HL-60 (cell line): ENCODE data around the gene HSPH1.

Experiments used
- DNase-seq, 2 experiments: peaks; one replicate each; pipeline ENCODE4 v3.0.0-alpha.2; 2010 to 2020; ENCODE audit warnings: low read depth in 1 of 2, low spot score in 1 of 2
- H3K27ac ChIP-seq: fragments of 250-450 bp; sonication (Bioruptor Pico); replicated peaks from 2 replicates; pipeline ENCODE4 v1.5.1; 2020; ENCODE audit warnings: mild to moderate bottlenecking, moderate library complexity
- H3K27me3 ChIP-seq: fragments of 250-450 bp; sonication (Bioruptor Pico); 2 replicates; pipeline ENCODE4 v1.5.1; 2021; ENCODE audit warnings: mild to moderate bottlenecking, moderate library complexity; ENCODE audit not compliant: insufficient read depth, poor library complexity, severe bottlenecking
- H3K4me3 ChIP-seq: replicated peaks from 2 replicates; pipeline ENCODE4 v1.5.1; 2011; ENCODE audit warnings: mild to moderate bottlenecking, control low read depth, low read length; ENCODE audit not compliant: insufficient read depth
- CTCF ChIP-seq: IDR thresholded peaks from one replicate; pipeline ENCODE4 v1.5.1; 2011; ENCODE audit warnings: low read length, control low read depth, inconsistent platforms; ENCODE audit not compliant: insufficient read depth
- GABPA ChIP-seq: IDR thresholded peaks from 2 replicates; pipeline ENCODE4 v1.6.1; 2012; ENCODE audit warnings: low read depth
- POLR2AphosphoS5 ChIP-seq: IDR thresholded peaks from 2 replicates; pipeline ENCODE4 v1.6.1; 2012; ENCODE audit warnings: low read depth
- REST ChIP-seq: IDR thresholded peaks from 2 replicates; pipeline ENCODE4 v1.6.1; 2012; ENCODE audit warnings: low read depth; ENCODE audit not compliant: insufficient replicate concordance
- SPI1 ChIP-seq: IDR thresholded peaks from 2 replicates; pipeline ENCODE4 v1.6.1; 2012; ENCODE audit warnings: low read depth, mild to moderate bottlenecking, borderline replicate concordance

Gene HSPH1

GRCh38 chr13:31175847-31176532 is 14.3 kb upstream of the HSPH1 start:
- Histone ChIP-seq H3K27ac (no peak overlapping the region), H3K4me3 (no peak overlapping the region), H3K27me3 (no peaks in the 10 kb centered on the region)
- TF ChIP-seq REST (no peak), SPI1 (no peak), GABPA (no peak), CTCF (no peak)
- no peak for DNase-seq

- DNase-seq: no peak
- Histone ChIP-seq H3K4me3 (no peak overlapping the region), H3K27ac (no peak overlapping the region), H3K27me3 (no peaks in the 10 kb centered on the region)
- TF ChIP-seq CTCF: no peak
Observed at GRCh38 chr13:31174018-31174417, 12.3 kb upstream of the HSPH1 start.

- no peaks in the 10 kb centered on the region for H3K27me3 ChIP-seq
- H3K27ac ChIP-seq: no peak overlapping the region
- TF ChIP-seq CTCF (no peak), GABPA (no peak), POLR2AphosphoS5 (no peak), SPI1 (no peak), REST (no peak)
- H3K4me3 ChIP-seq: no peak overlapping the region
- no peak for DNase-seq
Observed at GRCh38 chr13:31172535-31172934, 10.8 kb upstream of the HSPH1 start.

- Histone ChIP-seq H3K4me3 (no peak overlapping the region), H3K27ac (no peak overlapping the region), H3K27me3 (no peaks in the 10 kb centered on the region)
- no peak for DNase-seq
- no peak for TF ChIP-seq POLR2AphosphoS5
- TF ChIP-seq SPI1: no peak
- TF ChIP-seq GABPA: no peak
- no peak for TF ChIP-seq REST
- no peak for TF ChIP-seq CTCF
Observed at GRCh38 chr13:31172001-31172400, 10.3 kb upstream of the HSPH1 start.
